GM18951 (cell line): ENCODE measurements around the gene GNGT2.

Experiments used
- POLR2A ChIP-seq: IDR thresholded peaks from 4 replicates; pipeline ENCODE4 v1.6.1; 2011; ENCODE audit warnings: mild to moderate bottlenecking; ENCODE audit not compliant: insufficient read length, insufficient read depth; ENCODE audit errors: extremely low read depth
- in situ Hi-C: fragments of 300-500 bp; cut with MboI; formaldehyde crosslinking; loops from one replicate; pipeline ENCODE4 v1.12.0; 2022; ENCODE audit warnings: low sequenced_read_pairs, mixed read lengths, inconsistent platforms; ENCODE audit not compliant: unreplicated experiment

The GNGT2 gene

GRCh38 chr17:49240619-49241018, 30.2 kb upstream of the GNGT2 start:
- in situ Hi-C loops, result no loop called here
- no peak for TF ChIP-seq POLR2A

GRCh38 chr17:49239963-49240362, 29.6 kb upstream of the GNGT2 start:
- in situ Hi-C loops, result no loop called here
- no peak for TF ChIP-seq POLR2A

- in situ Hi-C loops, result no loop called here
- no peak for TF ChIP-seq POLR2A
Measured at GRCh38 chr17:49235896-49236295, 25.5 kb upstream of the GNGT2 start.

GRCh38 chr17:49234509-49235080, 24.2 kb upstream of the GNGT2 start:
- in situ Hi-C loops, result no loop called here
- no peak for TF ChIP-seq POLR2A

GRCh38 chr17:49231563-49231894, 21.2 kb upstream of the GNGT2 start:
- in situ Hi-C loops, result no loop called here
- no peak for TF ChIP-seq POLR2A

- in situ Hi-C loops, result no loop called here
- no peak for TF ChIP-seq POLR2A
Measured at GRCh38 chr17:49230636-49231562, 20.5 kb upstream of the GNGT2 start, which contains the start of gene PHOSPHO1. PHOSPHO1 (minus strand) TSS chr17:49230787; CDS start chr17:49226691, 4,096 bp downstream.

- in situ Hi-C loops, result no loop called here
- no peak for TF ChIP-seq POLR2A
Measured at GRCh38 chr17:49229805-49230600, 19.6 kb upstream of the GNGT2 start.

GRCh38 chr17:49229076-49229804, 18.9 kb upstream of the GNGT2 start:
- in situ Hi-C loops, result no loop called here
- no peak for TF ChIP-seq POLR2A

- no peak for TF ChIP-seq POLR2A
- in situ Hi-C loops, result no loop called here
Measured at GRCh38 chr17:49227436-49228261, 17.3 kb upstream of the GNGT2 start.

GRCh38 chr17:49226771-49227435, 16.5 kb upstream of the GNGT2 start:
- in situ Hi-C loops, result no loop called here
- peak; percentile 12 for TF ChIP-seq POLR2A

GRCh38 chr17:49225554-49226236, 15.3 kb upstream of the GNGT2 start:
- TF ChIP-seq POLR2A, result no peak
- in situ Hi-C loops, result no loop called here
